GM18517 (cell line): ENCODE data around the gene ACOX3.
"Not testable (repeated sequence)": the region's sequence is repeated elsewhere in the genome, so short reads cannot be mapped to it uniquely, and the experiment has no call there.

Experiments used
- ATAC-seq: cut with Tn5 transposase; IDR thresholded peaks from one replicate; pipeline ENCODE4 v1.9.1; 2021; ENCODE audit warnings: mild to moderate bottlenecking, moderate library complexity; ENCODE audit not compliant: unreplicated experiment

Gene ACOX3

GRCh38 chr4:8440492-8441311 is at the start of gene ACOX3, which contains the start of gene TRMT44:
Gene ACOX3, minus strand, starts transcription at chr4:8440723. Its CDS starts 24,202 bp downstream, at chr4:8416521.
Gene TRMT44, plus strand, starts transcription at chr4:8440777. Its CDS starts 46 bp downstream, at chr4:8440823.
- ATAC-seq: peak; percentile 79

GRCh38 chr4:8488791-8489369 is 48.4 kb upstream of the ACOX3 start:
- ATAC-seq: no peak

- ATAC-seq: not testable (repeated sequence)
Observed at GRCh38 chr4:8486643-8487042, 46.1 kb upstream of the ACOX3 start.

DNA sequence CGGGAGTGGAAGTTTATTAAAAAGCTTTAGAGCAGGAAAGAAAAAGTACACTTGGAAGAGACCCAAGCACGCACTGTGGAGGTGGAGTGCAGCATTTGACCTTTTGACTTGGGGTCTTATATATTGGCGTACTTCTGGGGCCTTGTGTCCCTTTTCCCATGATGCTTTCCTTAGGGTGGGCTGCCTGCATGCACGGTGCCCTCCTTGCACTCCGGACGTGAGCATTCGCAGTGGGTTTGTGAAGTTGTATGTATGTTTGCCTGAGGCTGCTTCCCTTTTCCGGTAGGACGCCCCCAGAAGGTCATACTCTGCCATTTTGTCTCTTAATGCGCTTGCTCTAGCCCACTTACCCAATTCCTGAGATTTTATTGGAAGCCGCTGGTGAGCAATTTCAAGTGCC is 39.7 kb upstream of the ACOX3 start:
- no peak for ATAC-seq

- no peak for ATAC-seq
Observed at GRCh38 chr4:8478801-8479744, 38.5 kb upstream of the ACOX3 start.

GRCh38 chr4:8478371-8478770 is 37.8 kb upstream of the ACOX3 start:
- ATAC-seq: no peak

GRCh38 chr4:8477676-8478075 is 37.2 kb upstream of the ACOX3 start:
- no peak for ATAC-seq

DNA sequence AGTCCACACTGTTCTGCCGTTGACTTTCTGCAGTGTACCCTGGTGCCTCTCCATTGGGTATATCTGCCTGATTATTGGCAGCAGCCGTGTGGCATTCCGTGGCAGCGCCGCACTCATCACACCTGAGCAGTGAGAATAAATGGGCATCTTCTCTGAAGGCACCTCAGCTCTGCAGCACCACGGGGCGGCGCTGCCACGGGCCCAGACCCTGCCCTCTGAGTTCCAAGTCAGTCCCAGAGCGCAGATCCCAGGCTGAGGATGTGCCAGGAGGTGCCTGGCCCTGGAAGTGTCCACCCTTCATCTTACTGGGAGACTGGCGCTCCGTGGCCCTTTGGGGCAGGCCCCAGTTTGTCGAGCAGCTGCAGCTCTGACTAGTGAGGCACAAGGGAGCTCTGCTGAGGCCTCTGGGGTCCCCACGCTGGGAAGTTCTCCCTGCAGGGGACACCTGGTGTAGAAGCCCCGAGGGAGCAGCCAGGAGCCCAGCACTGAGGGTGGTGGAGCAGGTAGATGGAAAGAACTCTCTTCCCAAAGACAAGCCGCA is 36.6 kb upstream of the ACOX3 start:
- ATAC-seq: no peak

GRCh38 chr4:8475751-8476575 is 35.4 kb upstream of the ACOX3 start:
- ATAC-seq: no peak

DNA sequence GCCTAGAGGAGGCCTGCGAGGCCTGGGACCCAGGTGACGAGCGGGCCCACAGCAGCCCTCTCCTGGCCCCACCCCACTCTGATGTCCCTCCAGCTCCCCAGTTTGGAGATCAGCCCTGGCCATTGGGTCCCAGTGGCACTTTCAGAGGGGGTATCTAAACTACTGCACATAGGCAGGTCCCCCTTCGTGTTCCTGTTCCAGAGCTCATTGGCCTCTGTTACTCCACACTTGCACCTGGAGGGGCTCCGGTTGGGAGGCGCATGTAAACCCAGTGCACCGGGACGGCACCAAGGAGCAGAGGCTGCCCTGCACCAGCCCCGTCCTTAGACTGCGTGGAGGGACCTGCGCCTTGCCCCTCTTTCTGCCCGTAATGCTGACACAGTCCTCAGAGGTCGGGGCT is 34.3 kb upstream of the ACOX3 start:
- ATAC-seq: no peak

- no peak for ATAC-seq
Observed at GRCh38 chr4:8473920-8474590, 33.5 kb upstream of the ACOX3 start.

DNA sequence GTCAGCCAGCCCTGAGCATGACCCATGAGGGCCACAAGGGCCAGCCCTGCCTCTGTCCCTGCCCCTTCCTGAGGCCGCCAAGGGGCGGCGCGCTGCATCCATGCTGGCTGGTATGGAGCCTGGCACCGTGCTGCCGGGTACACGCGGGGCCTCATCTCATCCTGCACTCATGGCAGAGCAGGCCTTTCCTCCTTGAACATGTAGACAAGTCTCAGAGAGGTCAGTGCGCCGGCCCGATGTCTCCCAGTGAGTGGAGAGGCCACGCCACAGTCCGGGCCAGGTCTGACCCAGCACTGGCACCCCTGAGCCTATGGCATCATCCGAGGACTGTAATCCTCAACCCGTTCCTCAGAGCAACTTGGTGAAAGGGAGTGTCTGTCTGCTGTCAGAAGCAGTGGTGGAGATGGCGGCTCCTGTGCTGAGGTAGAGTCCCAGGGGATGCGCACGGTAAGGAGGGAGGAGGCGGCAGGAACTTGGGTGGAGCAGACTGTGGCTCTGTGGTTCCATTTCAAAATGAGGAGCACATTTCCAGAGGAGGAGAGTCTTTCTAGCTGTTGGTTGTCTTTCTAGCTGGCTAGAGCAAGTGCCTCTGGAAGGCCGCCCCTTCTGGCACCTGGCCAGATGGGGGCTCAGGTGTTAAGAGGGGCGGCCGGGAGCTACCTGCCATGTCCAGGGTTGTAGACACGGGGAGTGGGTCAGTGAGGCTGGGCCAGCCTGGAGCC is 32.8 kb upstream of the ACOX3 start:
- ATAC-seq: no peak

GRCh38 chr4:8472689-8473197 is 32.2 kb upstream of the ACOX3 start:
- no peak for ATAC-seq

GRCh38 chr4:8472158-8472688 is 31.7 kb upstream of the ACOX3 start:
- no peak for ATAC-seq

GRCh38 chr4:8471211-8471875 is 30.8 kb upstream of the ACOX3 start:
- ATAC-seq: no peak

- no peak for ATAC-seq
Observed at GRCh38 chr4:8470451-8471024, 30.0 kb upstream of the ACOX3 start.

GRCh38 chr4:8469550-8469949 is 29.0 kb upstream of the ACOX3 start:
- ATAC-seq: no peak
